ENCODE measurements around the gene NRG3. TPM values are rescaled to one million over a fixed set of nuclear protein-coding genes. Genes with fewer than 3 reads are reported as not detected.

NRG3 gene
- not detected in 2 replicates for total RNA-seq

DNA sequence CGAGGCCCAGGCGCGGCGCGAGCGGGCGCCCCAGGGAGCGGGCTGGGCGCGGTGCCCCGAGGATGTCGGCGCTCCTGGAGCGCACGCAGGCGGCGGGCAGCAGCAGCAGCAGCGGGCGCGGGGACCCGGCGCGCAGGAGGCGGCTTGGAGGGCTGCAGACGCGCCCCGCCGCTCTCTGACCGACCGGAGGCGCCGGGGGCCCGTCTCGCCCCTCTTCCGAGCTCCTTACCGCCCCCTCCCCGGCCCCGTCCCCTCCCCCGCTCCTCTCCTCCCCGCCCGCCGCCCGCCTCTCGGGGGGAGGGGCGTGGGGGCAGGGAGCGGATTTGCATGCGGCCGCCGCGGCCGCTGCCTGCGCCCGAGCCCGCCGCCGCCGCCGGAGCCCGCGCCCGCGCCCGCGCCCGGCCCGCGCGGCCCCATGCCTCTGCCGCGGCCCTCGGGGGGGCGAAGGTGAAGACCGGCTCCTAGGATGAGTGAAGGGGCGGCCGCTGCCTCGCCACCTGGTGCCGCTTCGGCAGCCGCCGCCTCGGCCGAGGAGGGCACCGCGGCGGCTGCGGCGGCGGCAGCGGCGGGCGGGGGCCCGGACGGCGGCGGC, at the start of gene NRG3:
TSS of gene NRG3 (plus strand) at position 320 of the 592 bp plus-strand sequence.

All from bronchus fibroblast of lung (primary cell).